Endothelial cell of umbilical vein (primary cell): ENCODE data around the gene ETFB.

ENCODE experiments used
- EZH2 ChIP-seq: IDR thresholded peaks from 2 replicates; pipeline ENCODE4 v1.6.1; 2012; ENCODE audit warnings: borderline replicate concordance, low read depth, mild to moderate bottlenecking, moderate library complexity, low read length, inconsistent platforms; ENCODE audit not compliant: severe bottlenecking
- FOS ChIP-seq: IDR thresholded peaks from 2 replicates; pipeline ENCODE4 v1.6.1; 2011; ENCODE audit warnings: mild to moderate bottlenecking, low read length, moderate library complexity, borderline replicate concordance; ENCODE audit not compliant: insufficient read depth
- GATA2 ChIP-seq: IDR thresholded peaks from 2 replicates; pipeline ENCODE4 v1.7.0; 2011; ENCODE audit warnings: low read depth, mild to moderate bottlenecking, moderate library complexity, mixed read lengths, low read length; ENCODE audit not compliant: insufficient read length, insufficient read depth
- JUN ChIP-seq: IDR thresholded peaks from 2 replicates; pipeline ENCODE4 v1.6.1; 2011; ENCODE audit warnings: borderline replicate concordance, low read depth; ENCODE audit not compliant: insufficient read length, insufficient read depth
- MYC ChIP-seq: IDR thresholded peaks from one replicate; pipeline ENCODE4 v1.6.1; 2011; ENCODE audit warnings: mild to moderate bottlenecking, low read depth, low read length
- POLR2A ChIP-seq: IDR thresholded peaks from 2 replicates; pipeline ENCODE4 v1.6.1; 2012; ENCODE audit warnings: low read depth, mild to moderate bottlenecking, control low read depth, low read length
- POLR2AphosphoS5 ChIP-seq: IDR thresholded peaks from 2 replicates; pipeline ENCODE4 v1.6.1; 2012; ENCODE audit warnings: low read depth, mild to moderate bottlenecking, control low read depth, low read length, moderate library complexity; ENCODE audit not compliant: insufficient read depth
- TF ChIP-seq, protein P1 (sequence below), 2 donors: IDR thresholded peaks; 1 replicate in 1 of 2; 2 replicates in 1 of 2; pipeline ENCODE4 v1.5.1; 2011; ENCODE audit warnings: low read length in 2 of 2, mild to moderate bottlenecking in 2 of 2, moderate library complexity in 2 of 2, control low read depth in 1 of 2, inconsistent platforms in 1 of 2, low read depth in 1 of 2; ENCODE audit not compliant: insufficient read depth in 1 of 2; ENCODE audit errors: extremely low read depth in 1 of 2
- TF ChIP-seq, protein P2 (sequence below): IDR thresholded peaks from 2 replicates; pipeline ENCODE4 v1.6.1; 2011; ENCODE audit not compliant: insufficient read depth, insufficient read length

DNA sequence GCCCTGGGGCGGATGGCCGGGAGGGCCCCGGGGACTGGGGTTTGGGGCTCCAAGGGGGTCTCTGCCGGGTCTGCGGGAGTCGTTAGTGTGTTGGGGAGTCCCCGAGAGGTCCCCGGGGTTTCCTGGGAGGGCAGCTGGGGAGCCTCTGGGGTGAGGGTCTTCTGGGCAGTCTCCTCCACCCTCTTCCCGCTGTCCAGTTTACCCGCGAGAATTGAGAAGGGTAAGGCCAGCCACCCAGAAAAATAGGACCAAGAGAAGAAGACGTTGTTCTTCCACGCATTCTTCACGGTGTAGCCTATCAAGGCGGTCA, 1.0 kb upstream of the ETFB start:
- TF ChIP-seq, protein P1, sequence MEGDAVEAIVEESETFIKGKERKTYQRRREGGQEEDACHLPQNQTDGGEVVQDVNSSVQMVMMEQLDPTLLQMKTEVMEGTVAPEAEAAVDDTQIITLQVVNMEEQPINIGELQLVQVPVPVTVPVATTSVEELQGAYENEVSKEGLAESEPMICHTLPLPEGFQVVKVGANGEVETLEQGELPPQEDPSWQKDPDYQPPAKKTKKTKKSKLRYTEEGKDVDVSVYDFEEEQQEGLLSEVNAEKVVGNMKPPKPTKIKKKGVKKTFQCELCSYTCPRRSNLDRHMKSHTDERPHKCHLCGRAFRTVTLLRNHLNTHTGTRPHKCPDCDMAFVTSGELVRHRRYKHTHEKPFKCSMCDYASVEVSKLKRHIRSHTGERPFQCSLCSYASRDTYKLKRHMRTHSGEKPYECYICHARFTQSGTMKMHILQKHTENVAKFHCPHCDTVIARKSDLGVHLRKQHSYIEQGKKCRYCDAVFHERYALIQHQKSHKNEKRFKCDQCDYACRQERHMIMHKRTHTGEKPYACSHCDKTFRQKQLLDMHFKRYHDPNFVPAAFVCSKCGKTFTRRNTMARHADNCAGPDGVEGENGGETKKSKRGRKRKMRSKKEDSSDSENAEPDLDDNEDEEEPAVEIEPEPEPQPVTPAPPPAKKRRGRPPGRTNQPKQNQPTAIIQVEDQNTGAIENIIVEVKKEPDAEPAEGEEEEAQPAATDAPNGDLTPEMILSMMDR (IDR thresholded peaks at IDR 0.05; ENCODE audit: extremely low read depth in 1 of 2, insufficient read depth in 1 of 2, low read depth in 1 of 2, low read length in 2 of 2), result no peak
- no peak for TF ChIP-seq POLR2A
- no peak for TF ChIP-seq POLR2AphosphoS5
- TF ChIP-seq GATA2, result no peak
- no peak for TF ChIP-seq MYC
- TF ChIP-seq JUN, result no peak
- TF ChIP-seq, protein P2, sequence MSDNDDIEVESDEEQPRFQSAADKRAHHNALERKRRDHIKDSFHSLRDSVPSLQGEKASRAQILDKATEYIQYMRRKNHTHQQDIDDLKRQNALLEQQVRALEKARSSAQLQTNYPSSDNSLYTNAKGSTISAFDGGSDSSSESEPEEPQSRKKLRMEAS, result no peak
- TF ChIP-seq FOS, result no peak
- no peak for TF ChIP-seq EZH2
